GM21381 (cell line): ENCODE results near the gene STK11.
"Not testable (repeated sequence)": the region's sequence is repeated elsewhere in the genome, so short reads cannot be mapped to it uniquely, and the experiment has no call there.

Experiments used
- ATAC-seq: cut with Tn5 transposase; IDR thresholded peaks from one replicate; pipeline ENCODE4 v1.9.1; 2021; ENCODE audit warnings: mild to moderate bottlenecking, moderate library complexity; ENCODE audit not compliant: unreplicated experiment

STK11 gene

GRCh38 chr19:1168572-1169410 lies 36.8 kb upstream of the STK11 start:
- no peak for ATAC-seq

- ATAC-seq = no peak
These were observed 36.2 kb upstream of the STK11 start for GRCh38 chr19:1169411-1169791.

- ATAC-seq = no peak
These were observed 35.4 kb upstream of the STK11 start for GRCh38 chr19:1169921-1170885.

- no peak for ATAC-seq
These were observed 34.4 kb upstream of the STK11 start for GRCh38 chr19:1170938-1171754.

GRCh38 chr19:1171755-1172352 lies 33.7 kb upstream of the STK11 start:
- ATAC-seq = no peak

- ATAC-seq = no peak
These were observed 33.0 kb upstream of the STK11 start for GRCh38 chr19:1172353-1173158.

GRCh38 chr19:1173159-1173844 lies 32.3 kb upstream of the STK11 start:
- ATAC-seq = no peak

GRCh38 chr19:1173845-1174809 lies 31.5 kb upstream of the STK11 start, which contains the start of gene SBNO2:
TSS of gene SBNO2 (minus strand) at chr19:1174268. CDS start at chr19:1154276, 19,992 bp downstream.
- ATAC-seq = peak; percentile 68

GRCh38 chr19:1177322-1178114 lies 28.1 kb upstream of the STK11 start:
- no peak for ATAC-seq

GRCh38 chr19:1181606-1182005 lies 24.0 kb upstream of the STK11 start:
- no peak for ATAC-seq

GRCh38 chr19:1182068-1182467 lies 23.5 kb upstream of the STK11 start:
- no peak for ATAC-seq

GRCh38 chr19:1182727-1183126 lies 22.9 kb upstream of the STK11 start:
- no peak for ATAC-seq

- ATAC-seq = peak; percentile 50
These were observed 21.9 kb upstream of the STK11 start for GRCh38 chr19:1183543-1184172.

- ATAC-seq = no peak
These were observed 16.2 kb upstream of the STK11 start for GRCh38 chr19:1189419-1189818.

GRCh38 chr19:1199531-1199930 lies 6.0 kb upstream of the STK11 start:
- no peak for ATAC-seq

GRCh38 chr19:1200614-1201013 lies 5.0 kb upstream of the STK11 start:
- ATAC-seq = not testable (repeated sequence)
